NCI-H510A treated with DMSO at 0.1 percent for 48 hours (cell line): ENCODE measurements around the gene TTC13.
A peak's percentile ranks its signal among the peaks of the same experiment; 100 is the strongest.

ENCODE experiments used
- DNase-seq: peaks from one replicate; lab custom pipeline; 2025; lab: John Stamatoyannopoulos, UW

Gene TTC13

DNA sequence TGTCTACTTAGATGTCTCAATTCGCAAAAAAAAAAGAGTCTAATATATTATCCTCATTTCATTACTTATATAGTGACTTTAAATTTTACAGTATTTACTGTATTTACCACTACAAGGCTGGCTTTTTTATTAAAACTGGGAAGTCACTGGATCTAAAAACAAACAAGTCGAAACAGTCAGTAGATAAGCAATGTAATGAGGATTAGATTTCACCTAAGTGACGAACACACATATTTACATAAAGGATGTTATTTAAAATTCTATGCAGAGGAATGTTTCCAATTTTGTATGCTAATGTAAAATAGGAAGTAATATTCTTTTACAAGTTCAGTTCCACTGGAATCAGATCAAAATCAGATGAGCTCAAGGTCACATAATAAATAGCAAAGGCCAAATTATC is 28.3 kb downstream of the TTC13 start:
- no peak for DNase-seq

DNA sequence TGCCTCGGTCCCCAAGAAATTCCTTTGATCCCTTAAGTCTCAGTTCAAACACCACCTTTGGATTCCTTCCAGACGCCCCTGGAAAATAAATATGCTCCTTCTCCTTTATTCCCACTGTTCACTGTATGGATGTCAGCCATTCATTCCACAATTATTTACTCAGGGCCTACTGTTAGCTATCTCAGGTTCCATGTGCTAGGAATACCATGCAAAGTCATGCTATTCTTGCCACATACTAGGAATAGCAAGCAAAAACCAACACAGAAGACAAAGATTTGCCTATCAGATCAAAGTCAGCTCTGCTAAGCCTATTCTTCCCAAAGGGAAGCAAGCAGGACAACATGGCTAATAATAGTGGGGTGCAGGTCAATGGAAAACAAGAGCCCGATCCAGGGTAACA is 29.8 kb downstream of the TTC13 start:
- DNase-seq, result no peak

DNA sequence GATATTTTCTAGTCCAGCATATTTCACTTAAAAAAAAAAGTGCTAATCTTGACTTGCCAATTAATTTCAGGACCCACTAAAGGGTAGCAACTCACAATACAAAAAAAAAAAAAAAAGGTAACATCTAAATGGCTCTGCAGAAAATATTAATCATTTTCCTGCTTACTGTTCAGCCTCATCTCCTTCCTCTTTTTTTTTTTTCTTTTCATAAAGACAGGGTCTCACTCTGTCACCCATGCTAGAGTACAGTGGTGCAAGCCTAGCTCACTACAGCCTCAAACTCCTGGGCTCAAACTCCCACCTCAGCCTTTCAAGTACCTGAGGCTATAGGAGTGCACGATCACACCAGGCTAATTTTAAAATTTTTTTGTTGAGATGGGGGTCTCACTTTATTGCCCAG is 30.4 kb downstream of the TTC13 start:
- no peak for DNase-seq

DNA sequence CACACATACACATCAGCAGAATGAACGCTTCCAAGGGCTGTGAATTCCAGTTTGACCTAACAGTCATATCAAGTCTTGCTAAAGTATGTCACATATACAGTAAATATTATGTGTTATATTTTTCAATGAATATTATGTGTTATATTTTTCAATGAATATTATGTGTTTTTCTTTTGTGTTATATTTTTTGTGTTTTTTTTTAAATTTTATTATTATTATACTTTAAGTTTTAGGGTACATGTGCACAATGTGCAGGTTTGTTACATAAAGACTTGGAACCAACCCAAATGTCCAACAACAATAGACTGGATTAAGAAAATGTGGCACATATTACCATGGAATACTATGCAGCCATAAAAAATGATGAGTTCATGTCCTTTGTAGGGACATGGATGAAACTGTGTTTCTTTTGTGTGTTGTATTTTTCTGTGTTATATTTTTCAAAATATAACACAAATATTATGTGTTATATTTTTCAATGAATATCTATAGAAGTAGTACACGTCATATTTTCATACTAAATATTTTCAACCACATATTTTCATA is 35.5 kb downstream of the TTC13 start:
- no peak for DNase-seq

DNA sequence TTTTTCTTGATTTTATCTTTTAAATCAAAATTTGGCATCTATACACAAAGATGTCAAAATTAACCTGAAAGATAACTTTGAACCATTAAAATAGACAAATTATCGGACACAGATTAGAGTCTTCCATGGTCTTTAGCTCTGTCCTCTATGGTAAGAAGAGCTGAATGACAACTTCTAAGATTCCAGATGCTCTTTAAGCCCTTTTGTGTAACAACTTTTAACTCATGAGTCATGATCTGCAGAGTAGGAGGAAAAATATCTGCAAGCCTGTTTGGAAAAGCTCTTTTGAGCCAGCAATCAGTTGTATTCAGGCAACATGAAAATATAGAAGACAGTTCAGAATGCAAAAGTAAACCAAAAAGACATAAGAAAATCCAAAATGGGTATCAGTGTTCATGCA is 37.8 kb downstream of the TTC13 start:
- DNase-seq, result no peak

DNA sequence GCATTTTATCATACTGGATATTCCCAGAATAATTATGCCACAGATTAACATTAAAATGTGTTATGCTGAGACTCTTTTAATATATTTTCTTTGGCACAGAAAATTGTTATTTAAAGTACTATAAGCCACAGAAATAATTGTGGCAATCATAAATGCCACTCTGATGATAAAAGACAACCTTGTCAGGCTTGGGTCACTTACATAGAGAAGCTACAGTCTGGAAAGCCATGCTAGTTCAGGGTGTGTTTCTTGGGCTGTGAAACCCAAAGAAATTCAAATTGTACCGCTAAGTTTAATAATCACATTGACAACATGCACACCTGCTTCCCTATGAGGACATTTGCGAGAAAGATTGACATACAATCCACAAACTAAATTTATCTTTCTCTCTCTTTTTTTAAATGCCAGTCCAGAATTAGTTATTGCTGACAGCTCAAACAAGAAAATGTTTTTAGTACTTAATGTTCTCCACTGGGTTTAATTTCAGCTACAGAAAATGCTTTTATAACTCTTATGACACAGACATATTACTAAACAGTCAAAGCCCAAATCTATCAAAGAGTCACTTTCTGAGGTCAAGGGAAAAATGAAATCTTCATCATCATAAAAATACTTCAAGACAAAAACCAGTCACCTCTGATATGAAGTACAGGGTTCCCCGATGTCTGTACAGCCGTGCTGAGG is 38.7 kb downstream of the TTC13 start:
- no peak for DNase-seq

DNA sequence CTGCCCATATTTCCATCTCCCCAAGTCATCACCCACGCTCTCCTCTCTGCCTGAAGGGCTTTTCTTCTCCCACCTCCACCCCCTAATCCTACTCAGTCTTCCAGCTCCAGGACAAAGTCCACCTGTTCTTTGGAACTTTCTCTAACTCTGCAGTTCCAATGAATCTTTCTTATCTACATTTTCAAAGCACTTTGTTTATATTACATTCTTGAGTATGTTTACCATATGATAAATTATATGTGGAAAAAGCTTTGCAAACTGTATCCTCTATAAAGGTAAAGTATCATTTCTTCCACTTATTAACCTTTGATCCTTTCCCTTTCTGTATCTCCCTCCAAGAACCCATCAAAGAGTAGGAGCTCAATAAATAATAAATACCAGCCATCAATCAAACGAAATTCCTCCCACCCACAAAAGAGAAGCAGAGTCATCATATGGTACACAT is 39.7 kb downstream of the TTC13 start:
- DNase-seq, result no peak

DNA sequence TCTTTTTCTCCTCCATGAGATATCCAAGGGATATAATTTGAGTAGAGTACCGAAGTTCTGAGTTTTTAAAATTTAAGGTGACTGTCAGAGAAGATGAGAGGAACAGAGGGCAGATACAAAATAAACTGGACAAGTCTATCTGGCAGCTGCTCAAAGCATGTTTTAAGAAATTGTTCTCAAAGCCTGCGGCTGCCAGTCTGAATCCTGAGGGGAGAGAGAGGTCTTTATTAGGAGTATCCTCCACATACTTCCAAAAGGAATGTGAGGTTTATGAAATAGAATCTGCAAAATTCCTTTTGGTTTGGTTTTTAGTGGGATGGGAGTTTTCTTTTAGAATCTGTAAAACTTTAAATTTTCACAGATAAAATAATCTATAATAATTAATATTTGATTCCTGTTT is 41.3 kb downstream of the TTC13 start:
- DNase-seq, result no peak

DNA sequence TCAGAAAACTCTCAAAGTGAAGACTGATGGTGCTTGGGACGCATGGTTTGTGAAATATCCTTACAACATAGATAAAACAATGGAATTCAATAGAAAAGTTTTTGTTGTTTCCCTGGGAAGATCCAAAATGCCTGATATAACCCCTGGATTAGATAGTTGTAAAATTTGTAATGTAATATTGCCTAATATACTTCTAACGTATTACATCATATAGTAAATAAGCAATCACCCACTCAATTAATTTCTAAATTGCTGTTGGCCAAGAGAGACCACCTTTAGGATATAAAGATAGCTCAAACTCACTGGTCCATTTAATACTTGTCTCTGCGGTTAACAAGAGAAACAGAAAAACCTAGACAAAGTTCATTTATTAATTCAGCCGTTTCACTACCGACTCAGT is 42.2 kb downstream of the TTC13 start:
- no peak for DNase-seq

DNA sequence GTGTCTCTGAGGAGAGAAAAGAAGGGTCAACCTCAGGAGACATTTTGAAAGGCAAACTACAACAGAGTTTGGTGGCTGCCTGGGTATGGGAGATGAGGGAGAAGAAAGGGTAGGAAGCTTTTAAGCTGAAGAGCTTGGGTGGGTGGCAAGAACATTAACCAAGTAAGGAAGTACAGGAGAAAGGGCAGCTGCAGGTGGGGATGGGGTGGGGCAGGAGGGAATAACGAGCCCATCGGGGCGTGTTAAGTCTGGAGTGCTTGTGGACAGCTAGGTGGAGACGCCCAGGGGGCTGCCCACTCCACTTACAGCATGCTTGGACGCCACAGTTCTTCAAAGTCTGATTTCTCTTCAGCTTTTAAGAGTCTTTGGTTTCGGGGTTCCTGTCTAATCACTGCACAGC is 42.8 kb downstream of the TTC13 start:
- no peak for DNase-seq

DNA sequence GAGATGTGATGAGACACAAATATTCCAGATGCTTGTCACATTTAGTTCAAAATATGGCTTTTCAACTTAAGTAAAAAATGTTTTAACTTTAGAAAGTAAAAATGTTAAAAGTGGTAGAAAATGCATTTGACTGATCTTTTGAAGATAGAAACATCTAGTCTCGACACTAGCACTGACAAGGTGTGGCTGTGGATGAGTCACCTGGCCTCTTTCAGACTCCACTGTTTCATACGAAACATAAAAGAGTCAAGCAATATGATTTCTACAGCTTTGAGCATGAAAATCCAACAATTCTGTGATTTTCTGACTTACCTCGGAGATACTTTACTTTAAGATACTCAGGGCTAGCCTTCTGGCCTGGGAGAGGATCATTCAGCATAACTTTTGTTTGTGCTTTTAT is 47.7 kb downstream of the TTC13 start:
- no peak for DNase-seq

DNA sequence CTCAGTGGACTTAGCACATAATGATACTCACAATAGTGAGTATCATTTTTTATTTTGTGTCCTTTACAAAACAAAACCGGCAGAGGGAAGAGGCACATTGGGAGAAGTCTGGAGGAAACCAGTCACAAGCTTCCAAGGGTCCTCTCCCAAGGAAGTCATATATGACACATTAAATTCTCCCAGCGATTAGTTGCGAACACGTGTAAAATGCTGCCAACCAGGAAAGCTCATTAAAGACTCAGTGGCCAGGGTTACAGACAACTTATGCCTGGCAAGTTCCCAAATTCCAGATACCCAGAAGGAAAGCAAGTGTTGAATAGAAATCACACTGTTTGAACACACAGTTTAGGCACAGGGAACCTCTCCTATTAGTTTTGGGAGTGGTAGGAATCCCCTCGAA is 52.5 kb downstream of the TTC13 start:
- no peak for DNase-seq

DNA sequence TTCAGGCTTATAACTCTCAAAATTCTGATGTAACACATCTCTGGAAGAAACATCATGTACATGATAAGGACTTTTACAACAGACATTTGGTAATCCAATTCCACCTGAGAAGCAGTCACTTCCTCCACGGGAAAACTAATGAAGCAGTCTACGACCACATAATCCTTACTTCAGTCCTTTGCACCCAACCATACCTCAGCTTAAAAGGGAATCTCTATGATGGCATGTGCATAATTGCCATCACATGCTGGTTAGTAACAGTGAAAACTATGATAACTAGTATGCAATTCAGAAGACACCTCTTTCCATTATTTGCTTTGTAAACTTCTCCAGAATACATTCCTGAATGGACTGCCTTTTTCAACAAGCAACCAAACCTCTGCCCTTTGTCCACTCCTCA is 53.1 kb downstream of the TTC13 start:
- no peak for DNase-seq

DNA sequence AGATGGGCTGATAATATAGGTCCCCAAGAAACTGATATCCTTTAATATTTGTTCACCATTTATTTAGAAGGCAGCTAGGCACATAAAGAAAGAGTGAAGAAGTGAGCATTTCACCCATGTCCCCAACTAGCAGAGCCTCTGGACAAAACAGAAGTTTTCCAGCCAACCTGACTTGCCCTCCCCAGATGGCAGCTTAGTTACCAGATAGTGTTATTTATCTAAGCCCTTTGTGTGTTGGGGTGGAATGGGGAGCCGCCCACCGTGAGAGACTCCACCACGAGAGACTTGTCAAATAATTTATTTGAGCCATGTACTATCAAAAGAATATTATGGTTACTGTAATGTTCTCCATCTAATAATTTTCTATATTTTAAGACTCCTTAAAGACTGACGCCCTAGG is 55.5 kb downstream of the TTC13 start:
- no peak for DNase-seq

DNA sequence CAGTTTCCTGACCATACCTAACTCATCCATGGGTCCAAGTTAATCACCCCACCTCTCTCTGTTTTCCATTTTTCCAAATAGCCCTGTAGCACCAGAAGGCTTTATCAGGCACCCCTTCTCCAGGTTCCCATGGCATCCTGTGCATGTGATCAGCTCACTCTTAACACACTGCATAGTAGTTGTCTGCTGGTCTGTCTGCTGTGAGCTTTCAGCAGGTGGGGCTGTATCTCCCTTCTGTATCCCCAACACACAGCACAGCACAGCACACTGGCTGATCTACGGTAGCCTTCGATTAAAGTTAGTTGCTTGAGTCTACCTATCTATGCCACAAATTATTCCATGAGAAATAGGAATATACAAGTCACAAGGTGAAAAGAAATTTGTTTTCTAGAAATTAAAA is 56.0 kb downstream of the TTC13 start:
- no peak for DNase-seq

DNA sequence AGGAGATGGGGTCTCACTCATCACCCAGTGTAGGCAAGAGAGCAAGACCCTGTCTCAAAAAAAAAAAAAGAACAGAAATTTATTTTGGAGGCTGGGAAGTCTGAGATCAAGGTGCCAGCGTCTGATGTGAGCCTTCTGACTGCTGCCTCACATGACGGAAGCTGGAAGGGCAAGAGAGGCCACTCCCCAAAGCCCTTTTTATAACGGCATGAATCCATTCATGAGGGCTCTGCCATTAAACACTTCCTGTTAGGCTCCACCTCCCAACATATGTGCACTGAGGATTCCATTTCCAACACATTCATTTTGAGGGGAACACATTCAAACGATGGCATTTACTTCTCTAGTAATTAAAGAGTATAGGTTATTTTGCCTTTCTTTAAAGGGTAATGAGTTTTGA is 59.5 kb downstream of the TTC13 start:
- DNase-seq, result peak; percentile 3

DNA sequence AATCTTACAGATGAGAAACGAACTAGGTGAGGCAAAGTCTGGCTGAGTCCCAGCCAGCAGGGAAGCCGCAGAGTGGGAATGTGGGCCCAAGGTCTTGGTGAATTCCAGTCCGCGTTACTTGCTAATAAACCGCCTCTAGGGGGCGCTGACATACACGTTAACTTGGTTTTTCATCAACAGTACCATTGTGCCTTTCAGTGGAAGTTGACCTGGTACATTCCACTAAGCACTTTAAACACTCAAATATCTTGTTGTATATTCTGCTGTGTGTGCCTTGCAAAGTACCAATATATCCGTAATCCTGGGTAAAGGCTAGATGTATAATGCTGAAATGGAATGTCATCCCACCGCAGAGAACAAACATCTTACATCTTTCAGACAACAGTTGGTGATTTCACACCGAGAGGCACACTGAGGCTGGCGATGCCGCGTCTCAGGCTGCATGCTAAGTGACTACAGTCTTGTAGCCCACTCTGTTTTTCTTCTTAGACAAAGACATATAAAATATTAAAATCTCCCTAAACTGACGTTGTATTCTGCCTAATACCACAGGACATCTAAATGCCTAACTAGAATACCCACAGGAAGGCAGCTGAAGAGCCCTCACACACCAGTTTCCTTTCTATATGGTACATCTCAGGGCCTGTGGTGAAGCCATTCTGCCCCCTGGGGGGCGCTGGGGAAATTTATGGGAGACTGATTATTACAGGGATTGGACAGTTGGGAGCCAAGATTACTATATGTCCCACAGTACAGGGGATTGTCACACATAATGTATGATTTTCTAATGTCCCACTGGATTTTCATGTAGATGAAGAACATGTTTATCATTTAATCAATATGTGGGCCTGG is 61.2 kb downstream of the TTC13 start:
- DNase-seq, result peak; percentile 58

DNA sequence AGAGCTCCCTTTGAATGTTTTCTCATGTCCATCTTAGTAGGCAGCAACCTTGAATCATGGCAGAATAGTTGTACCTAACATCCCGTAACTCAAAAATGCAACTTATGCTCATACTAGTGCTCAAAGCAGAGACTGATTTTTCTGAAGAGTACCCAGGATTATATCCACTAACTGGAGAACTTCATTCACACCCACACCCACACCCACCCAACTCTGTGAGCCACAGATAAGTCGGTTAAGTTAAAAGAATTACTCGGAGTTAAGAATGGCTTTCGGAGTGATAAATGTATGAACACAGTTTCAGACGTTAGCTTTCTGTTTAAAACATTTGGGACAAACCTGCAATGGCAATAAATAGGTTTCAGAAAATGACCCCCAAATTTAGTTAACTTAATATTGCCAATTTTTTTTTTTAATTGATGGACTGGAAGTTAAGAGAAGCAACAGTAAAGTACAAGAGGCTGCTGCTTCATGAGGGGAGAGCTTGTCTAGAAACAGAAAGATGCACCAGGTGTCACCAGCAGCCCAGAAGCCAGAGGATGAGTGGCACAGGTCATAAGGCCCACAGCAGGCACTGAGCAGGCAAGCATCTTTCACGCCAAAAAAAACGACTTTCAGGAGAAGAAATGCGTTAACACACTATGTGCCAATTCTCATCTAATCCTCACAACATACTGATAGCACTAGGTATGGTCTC is 61.9 kb downstream of the TTC13 start:
- DNase-seq, result no peak

DNA sequence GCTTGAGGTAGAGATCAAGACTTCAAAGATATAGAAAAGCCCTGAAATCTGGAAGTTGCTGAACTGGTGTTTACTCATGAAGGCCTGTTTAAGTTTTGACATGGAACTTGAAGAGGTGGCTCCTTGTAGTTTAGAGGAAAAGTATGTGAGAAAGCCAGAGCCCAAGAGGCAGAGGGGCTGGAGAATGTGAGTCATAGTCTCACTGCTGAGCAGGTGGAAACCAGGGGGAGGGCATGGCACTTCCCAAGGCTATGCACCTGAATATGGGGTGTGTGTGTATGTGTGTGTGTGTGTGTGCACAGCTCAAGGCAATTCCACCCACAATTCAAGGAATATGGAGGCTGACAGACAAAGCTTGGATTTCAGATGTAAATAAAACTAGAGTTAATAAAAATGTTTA is 63.6 kb downstream of the TTC13 start:
- no peak for DNase-seq

DNA sequence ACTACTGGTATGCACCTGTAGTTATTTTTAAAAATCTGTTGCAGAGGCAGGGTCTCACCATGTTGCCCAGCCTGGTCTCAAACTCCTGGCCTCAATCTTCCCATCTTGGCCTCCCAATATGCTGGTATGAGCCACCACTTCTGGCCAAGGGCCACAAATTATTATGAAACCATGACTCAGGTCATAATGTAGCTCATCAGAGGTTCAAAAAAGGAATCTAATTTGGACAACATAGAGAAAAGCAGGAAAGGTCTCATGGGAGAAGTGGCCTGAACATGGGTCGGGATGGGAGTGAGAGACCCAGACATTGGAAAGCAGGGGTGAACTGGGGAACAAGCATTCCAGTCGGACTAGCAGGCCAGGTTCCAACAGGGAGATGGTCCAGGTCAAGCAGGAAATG is 65.2 kb downstream of the TTC13 start:
- no peak for DNase-seq

DNA sequence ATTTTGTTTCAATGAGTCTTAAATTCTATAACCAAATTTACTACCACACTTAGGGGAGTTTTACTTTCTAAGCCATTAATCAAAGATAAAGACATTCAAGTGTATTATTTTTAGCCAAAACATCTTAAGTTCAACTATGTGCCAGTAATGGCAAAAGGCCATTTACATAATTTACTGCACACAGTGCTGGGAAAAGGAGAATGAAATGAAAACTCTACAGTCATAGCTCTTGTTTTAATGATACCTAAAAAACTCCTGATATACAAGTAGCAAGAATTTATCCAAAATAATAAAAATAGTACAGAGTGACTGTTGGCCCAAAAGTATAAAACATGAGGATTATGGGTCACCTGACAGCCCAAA is 67.9 kb downstream of the TTC13 start:
- no peak for DNase-seq

DNA sequence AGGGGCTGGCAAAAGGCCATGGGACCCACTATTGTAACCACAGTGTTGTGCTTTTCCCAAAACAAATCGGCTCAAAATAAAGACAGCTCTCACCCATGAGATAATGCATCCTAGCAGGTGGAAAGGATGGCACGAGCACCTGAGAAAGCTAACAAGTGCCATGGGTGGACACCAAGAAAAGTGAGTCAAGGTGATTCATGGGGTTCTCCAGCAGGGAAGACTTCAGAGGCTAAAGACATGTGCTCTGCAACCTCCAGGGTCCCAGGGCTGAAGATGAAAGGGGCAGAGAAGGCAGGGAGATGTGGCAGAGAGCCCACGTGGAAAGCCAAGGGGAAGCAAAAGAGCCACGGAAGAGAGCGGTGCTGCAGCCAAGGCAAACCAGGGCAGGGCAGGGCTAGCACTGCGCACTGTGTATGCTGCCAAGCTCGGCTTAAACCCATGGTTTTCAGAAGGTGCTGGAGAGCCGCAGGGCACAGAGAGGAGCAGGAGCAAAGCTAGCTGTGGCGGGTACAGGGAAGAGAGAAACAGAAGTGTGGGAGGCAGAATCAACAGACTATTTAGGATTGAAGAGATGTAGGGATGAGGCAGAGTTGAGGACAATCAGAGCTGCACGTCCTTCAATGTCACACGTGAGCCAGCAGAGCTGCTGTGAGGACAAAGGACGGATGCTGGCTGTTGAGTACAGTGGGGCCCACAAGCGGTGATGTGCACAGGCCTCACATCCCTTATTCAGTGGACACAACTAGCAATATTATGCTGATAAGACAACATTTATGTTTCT is 68.5 kb downstream of the TTC13 start:
- no peak for DNase-seq
